HepG2 (cell line): ENCODE results near the gene ALDH18A1. TPM values are rescaled to one million over a fixed set of nuclear protein-coding genes. Genes with fewer than 3 reads are reported as not detected.

Experiments
- ADNP ChIP-seq: sonication (generic); formaldehyde crosslinking; IDR thresholded peaks from 2 replicates; pipeline ENCODE4 v1.4.0; 2020; ENCODE audit warnings: missing genetic modification reagents
- CBFB ChIP-seq: sonication (generic); formaldehyde crosslinking; IDR thresholded peaks from 2 replicates; pipeline ENCODE4 v1.4.0; 2020; ENCODE audit warnings: missing genetic modification reagents
- CHCHD3 ChIP-seq: sonication (generic); formaldehyde crosslinking; IDR thresholded peaks from 2 replicates; pipeline ENCODE4 v1.8.0; 2022; ENCODE audit warnings: mild to moderate bottlenecking, missing genetic modification reagents, moderate library complexity
- DMAP1 ChIP-seq: IDR thresholded peaks from 2 replicates; pipeline ENCODE4 v1.6.1; 2016
- FLYWCH1 ChIP-seq: sonication (generic); formaldehyde crosslinking; IDR thresholded peaks from 2 replicates; pipeline ENCODE4 v1.8.1; 2023; ENCODE audit warnings: mild to moderate bottlenecking, missing genetic modification reagents
- HCFC1 ChIP-seq: fragments of 150-350 bp; IDR thresholded peaks from 2 replicates; pipeline ENCODE4 v1.6.1; 2014; ENCODE audit warnings: low read depth, low read length
- HNF4G ChIP-seq, 2 experiments: sonication (generic) in 1 of 2; formaldehyde crosslinking in 1 of 2; IDR thresholded peaks; 2 replicates each; pipeline versions ENCODE4 v1.4.0 to v1.6.1; 2011 to 2020; ENCODE audit warnings: borderline replicate concordance in 2 of 2, low read depth in 2 of 2, mild to moderate bottlenecking in 2 of 2, low read length in 1 of 2, missing genetic modification reagents in 1 of 2, moderate library complexity in 1 of 2
- JDP2 ChIP-seq: sonication (generic); formaldehyde crosslinking; IDR thresholded peaks from 2 replicates; pipeline ENCODE4 v1.8.1; 2022; ENCODE audit warnings: missing genetic modification reagents, borderline replicate concordance
- KDM6A ChIP-seq: IDR thresholded peaks from 2 replicates; pipeline ENCODE4 v1.6.1; 2016; ENCODE audit warnings: low read depth
- MXI1 ChIP-seq: IDR thresholded peaks from 3 replicates; pipeline ENCODE4 v1.6.1; 2012; ENCODE audit warnings: low read depth, low read length, inconsistent platforms, borderline replicate concordance
- NFYB ChIP-seq: sonication (generic); formaldehyde crosslinking; IDR thresholded peaks from 2 replicates; pipeline ENCODE4 v1.4.0; 2020; ENCODE audit warnings: missing genetic modification reagents
- SNAPC2 ChIP-seq: sonication (generic); formaldehyde crosslinking; IDR thresholded peaks from 2 replicates; pipeline ENCODE4 v1.8.1; 2022; ENCODE audit warnings: mild to moderate bottlenecking, missing genetic modification reagents
- YY1 ChIP-seq: IDR thresholded peaks from 2 replicates; pipeline ENCODE4 v1.6.1; 2011; ENCODE audit warnings: low read length, low read depth, moderate library complexity, mild to moderate bottlenecking; ENCODE audit not compliant: insufficient read depth, insufficient replicate concordance
- ZFP82 ChIP-seq: sonication (generic); formaldehyde crosslinking; IDR thresholded peaks from 2 replicates; pipeline ENCODE4 v1.5.1; 2020; ENCODE audit warnings: mild to moderate bottlenecking, missing genetic modification reagents, borderline replicate concordance
- ZNF224 ChIP-seq: sonication (generic); formaldehyde crosslinking; IDR thresholded peaks from 2 replicates; pipeline ENCODE4 v1.5.0; 2020; ENCODE audit warnings: mild to moderate bottlenecking, missing genetic modification reagents
- ZNF550 ChIP-seq: sonication (generic); formaldehyde crosslinking; IDR thresholded peaks from 2 replicates; pipeline ENCODE4 v1.4.0; 2020; ENCODE audit warnings: mild to moderate bottlenecking, missing genetic modification reagents, borderline replicate concordance
- ZNF552 ChIP-seq: sonication (generic); formaldehyde crosslinking; IDR thresholded peaks from 2 replicates; pipeline ENCODE4 v1.9.0; 2022; ENCODE audit warnings: missing genetic modification reagents, mild to moderate bottlenecking, borderline replicate concordance
- ZNF557 ChIP-seq: sonication (generic); formaldehyde crosslinking; IDR thresholded peaks from 2 replicates; pipeline ENCODE4 v1.4.0; 2020; ENCODE audit warnings: missing genetic modification reagents
- ZNF607 ChIP-seq: sonication (generic); formaldehyde crosslinking; IDR thresholded peaks from 2 replicates; pipeline ENCODE4 v1.5.1; 2020; ENCODE audit warnings: missing genetic modification reagents, mild to moderate bottlenecking, borderline replicate concordance
- ZNF724P ChIP-seq: sonication (generic); formaldehyde crosslinking; IDR thresholded peaks from 2 replicates; pipeline ENCODE4 v1.8.0; 2022; ENCODE audit warnings: missing genetic modification reagents, borderline replicate concordance
- ZNF746 ChIP-seq: sonication (generic); formaldehyde crosslinking; IDR thresholded peaks from 2 replicates; pipeline ENCODE4 v1.8.0; 2022; ENCODE audit warnings: mild to moderate bottlenecking, missing genetic modification reagents
- ZNF768 ChIP-seq: sonication (generic); formaldehyde crosslinking; IDR thresholded peaks from 2 replicates; pipeline ENCODE4 v1.4.0; 2020; ENCODE audit warnings: missing genetic modification reagents
- ZSCAN29 ChIP-seq: sonication (generic); formaldehyde crosslinking; conservative IDR thresholded peaks from 2 replicates; pipeline ENCODE4 v1.4.0; 2020; ENCODE audit warnings: mild to moderate bottlenecking, missing genetic modification reagents
- polyA plus RNA-seq, 8 experiments: library from polyadenylated mRNA; depleted of rRNA in 3 of 8; stranded (reverse) in 7 of 8; unstranded in 1 of 8; fragments of >200 nt; fragmentation: Illumina TruSeq in 4 of 8; extraction: Trizol in 4 of 8; gene quantifications; 2 replicates each; pipeline versions ENCODE4 v1.2.1 to v1.2.3, GENCODE V29; 2011 to 2016; ENCODE audit warnings: low read depth in 4 of 8, missing spikeins in 1 of 8, mixed read lengths in 1 of 8; ENCODE audit not compliant: insufficient read depth in 1 of 8
- total RNA-seq, 5 experiments: library from RNA; depleted of rRNA; stranded (reverse); fragments of >200 nt; fragmentation: Illumina TruSeq; extraction: Trizol; gene quantifications; 2 replicates each; pipeline ENCODE4 v1.2.3, GENCODE V29; 2016; ENCODE audit warnings: low read depth in 1 of 5
- TF ChIP-seq, protein P1 (sequence below): sonication (generic); formaldehyde crosslinking; IDR thresholded peaks from 2 replicates; pipeline ENCODE4 v1.4.0; 2020; ENCODE audit warnings: missing genetic modification reagents
- TF ChIP-seq, protein P2 (sequence below): sonication (generic); formaldehyde crosslinking; IDR thresholded peaks from 2 replicates; pipeline ENCODE4 v1.5.0; 2020; ENCODE audit warnings: mild to moderate bottlenecking, missing genetic modification reagents
- TF ChIP-seq, protein P3 (sequence below): IDR thresholded peaks from 2 replicates; pipeline ENCODE4 v1.6.1; 2016; ENCODE audit warnings: missing genetic modification reagents, missing compliant biosample characterization
- TF ChIP-seq, protein P4 (sequence below): sonication (generic); formaldehyde crosslinking; IDR thresholded peaks from 2 replicates; pipeline ENCODE4 v1.5.1; 2020; ENCODE audit warnings: missing genetic modification reagents, mild to moderate bottlenecking, borderline replicate concordance

Gene ALDH18A1
- total and polyA plus RNA-seq, 2 of the 13 experiments (the other 11 are each of a cell fraction or from before 2014, with no cell fraction given) = 180 to 263 TPM

DNA sequence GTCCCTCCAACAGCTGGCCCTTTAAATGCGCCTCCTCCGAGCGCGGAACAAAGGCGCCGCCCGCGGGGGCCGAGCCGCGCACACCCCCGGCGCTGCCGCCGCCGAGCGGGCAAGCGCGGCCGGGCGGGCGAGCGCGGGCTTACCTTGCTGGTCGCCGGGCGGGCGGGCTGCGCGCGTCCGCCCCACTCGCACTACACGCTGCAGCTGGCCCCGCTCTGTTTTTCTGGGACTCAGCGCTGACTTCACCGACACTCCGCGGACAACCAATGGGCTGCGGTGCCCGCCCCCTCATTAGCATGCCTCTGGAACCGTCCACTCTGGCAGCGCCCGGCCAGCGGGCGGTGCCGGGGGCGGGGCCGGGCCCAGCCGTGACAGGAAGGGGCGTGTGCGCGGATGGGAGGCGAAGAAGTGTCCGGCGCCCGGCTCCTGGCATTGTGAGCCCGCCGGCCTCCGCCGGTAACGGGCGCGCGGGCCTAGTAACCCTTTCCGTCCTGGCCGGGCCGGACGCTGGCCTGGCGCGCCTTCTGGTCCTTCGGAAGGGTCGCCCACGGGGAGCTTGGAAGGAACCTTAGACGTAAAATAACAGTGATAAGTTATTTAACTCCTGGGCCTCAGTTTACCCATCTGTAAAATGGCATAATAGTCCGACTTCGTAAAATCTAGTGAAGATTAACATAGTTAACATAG is 95.2 kb downstream of the ALDH18A1 start, which contains the start of gene SORBS1 (continued):
- TF ChIP-seq MXI1 (peak; percentile 98; the same call in 1 of the 3 replicates), DMAP1 (CRISPR knock-in tag) (no peak), ZNF768 (CRISPR knock-in tag) (0 out of 2 replicates have a peak, but pooled peaks have one; percentile 62), NFYB (CRISPR knock-in tag) (peak; percentile 75), ZNF557 (no peak), YY1 (peak; percentile 47), ZSCAN29 (no peak), HCFC1 (no peak), JDP2 (CRISPR knock-in tag) (no peak), ZNF746 (CRISPR knock-in tag) (no peak), ZNF552 (no peak), ADNP (CRISPR knock-in tag) (peak; percentile 97), ZNF724P (CRISPR knock-in tag) (no peak), CHCHD3 (no peak), SNAPC2 (CRISPR knock-in tag) (peak; percentile 79), ZNF224 (no peak), ZNF550 (CRISPR knock-in tag) (no peak), CBFB (CRISPR knock-in tag) (no peak), ZNF607 (CRISPR knock-in tag) (no peak), HNF4G (IDR thresholded peaks at IDR 0.05; ENCODE audit: borderline replicate concordance, low read depth, low read length) (no peak), HNF4G (CRISPR knock-in tag; IDR thresholded peaks at IDR 0.05; ENCODE audit: borderline replicate concordance, low read depth) (no peak), KDM6A (CRISPR knock-in tag) (no peak), FLYWCH1 (CRISPR knock-in tag) (no peak), ZFP82 (no peak)
- TF ChIP-seq, protein P1, sequence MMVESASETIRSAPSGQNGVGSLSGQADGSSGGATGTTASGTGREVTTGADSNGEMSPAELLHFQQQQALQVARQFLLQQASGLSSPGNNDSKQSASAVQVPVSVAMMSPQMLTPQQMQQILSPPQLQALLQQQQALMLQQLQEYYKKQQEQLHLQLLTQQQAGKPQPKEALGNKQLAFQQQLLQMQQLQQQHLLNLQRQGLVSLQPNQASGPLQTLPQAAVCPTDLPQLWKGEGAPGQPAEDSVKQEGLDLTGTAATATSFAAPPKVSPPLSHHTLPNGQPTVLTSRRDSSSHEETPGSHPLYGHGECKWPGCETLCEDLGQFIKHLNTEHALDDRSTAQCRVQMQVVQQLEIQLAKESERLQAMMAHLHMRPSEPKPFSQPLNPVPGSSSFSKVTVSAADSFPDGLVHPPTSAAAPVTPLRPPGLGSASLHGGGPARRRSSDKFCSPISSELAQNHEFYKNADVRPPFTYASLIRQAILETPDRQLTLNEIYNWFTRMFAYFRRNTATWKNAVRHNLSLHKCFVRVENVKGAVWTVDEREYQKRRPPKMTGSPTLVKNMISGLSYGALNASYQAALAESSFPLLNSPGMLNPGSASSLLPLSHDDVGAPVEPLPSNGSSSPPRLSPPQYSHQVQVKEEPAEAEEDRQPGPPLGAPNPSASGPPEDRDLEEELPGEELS (CRISPR knock-in tag) = no peak
- TF ChIP-seq, protein P2, sequence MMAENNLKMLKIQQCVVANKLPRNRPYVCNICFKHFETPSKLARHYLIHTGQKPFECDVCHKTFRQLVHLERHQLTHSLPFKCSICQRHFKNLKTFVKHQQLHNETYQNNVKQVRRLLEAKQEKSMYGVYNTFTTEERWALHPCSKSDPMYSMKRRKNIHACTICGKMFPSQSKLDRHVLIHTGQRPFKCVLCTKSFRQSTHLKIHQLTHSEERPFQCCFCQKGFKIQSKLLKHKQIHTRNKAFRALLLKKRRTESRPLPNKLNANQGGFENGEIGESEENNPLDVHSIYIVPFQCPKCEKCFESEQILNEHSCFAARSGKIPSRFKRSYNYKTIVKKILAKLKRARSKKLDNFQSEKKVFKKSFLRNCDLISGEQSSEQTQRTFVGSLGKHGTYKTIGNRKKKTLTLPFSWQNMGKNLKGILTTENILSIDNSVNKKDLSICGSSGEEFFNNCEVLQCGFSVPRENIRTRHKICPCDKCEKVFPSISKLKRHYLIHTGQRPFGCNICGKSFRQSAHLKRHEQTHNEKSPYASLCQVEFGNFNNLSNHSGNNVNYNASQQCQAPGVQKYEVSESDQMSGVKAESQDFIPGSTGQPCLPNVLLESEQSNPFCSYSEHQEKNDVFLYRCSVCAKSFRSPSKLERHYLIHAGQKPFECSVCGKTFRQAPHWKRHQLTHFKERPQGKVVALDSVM (CRISPR knock-in tag) = peak; percentile 61
- TF ChIP-seq, protein P3, sequence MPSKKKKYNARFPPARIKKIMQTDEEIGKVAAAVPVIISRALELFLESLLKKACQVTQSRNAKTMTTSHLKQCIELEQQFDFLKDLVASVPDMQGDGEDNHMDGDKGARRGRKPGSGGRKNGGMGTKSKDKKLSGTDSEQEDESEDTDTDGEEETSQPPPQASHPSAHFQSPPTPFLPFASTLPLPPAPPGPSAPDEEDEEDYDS (CRISPR knock-in tag) = peak; percentile 93
- TF ChIP-seq, protein P4, sequence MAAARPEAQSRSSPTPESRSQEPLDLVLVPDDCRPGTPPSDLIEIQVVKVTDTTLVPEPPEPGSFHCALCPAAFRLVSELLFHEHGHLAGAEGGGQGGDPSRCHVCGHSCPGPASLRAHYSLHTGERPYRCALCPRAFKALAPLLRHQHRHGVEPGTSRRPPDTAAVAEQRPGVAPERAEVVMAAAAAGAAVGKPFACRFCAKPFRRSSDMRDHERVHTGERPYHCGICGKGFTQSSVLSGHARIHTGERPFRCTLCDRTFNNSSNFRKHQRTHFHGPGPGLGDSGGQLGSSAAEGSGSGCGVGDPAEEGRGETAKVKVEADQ (CRISPR knock-in tag) = peak; percentile 80; the same call in 1 of the 2 replicates
